ENCODE results near the gene FREM2. TPM values are rescaled to one million over a fixed set of nuclear protein-coding genes. Genes with fewer than 3 reads are reported as not detected.
A peak's percentile ranks its signal among the peaks of the same experiment; 100 is the strongest.

FREM2 gene
- total and polyA plus RNA-seq, 2 donors from 2014 or later, result 3.6 to 16.9 TPM

GRCh38 chr13:38804536-38804935 lies 117.7 kb downstream of the FREM2 start:
- H3K27me3 ChIP-seq (ENCODE audit: control insufficient read depth, insufficient read depth, low read length), result no peaks in the 10 kb centered on the region
- H3K36me3 ChIP-seq (ENCODE audit: control insufficient read depth in 2 of 3, insufficient read depth in 3 of 3, low read length in 3 of 3), result no peaks in the 10 kb centered on the region
- peaks cover 0 to 4% (median 0%) of the 10 kb centered on the region in 3 donors for H3K4me1 ChIP-seq (ENCODE audit: control insufficient read depth in 2 of 3, insufficient read depth in 2 of 3, low read depth in 1 of 3, low read length in 3 of 3)
- DNase-seq (no peak), FAIRE-seq (no peak)
- H3K9ac ChIP-seq (ENCODE audit: low read length in 3 of 3), result no peak overlapping the region
- peaks cover 0 to 4% (median 0%) of the 10 kb centered on the region in 3 donors for H3K9me3 ChIP-seq (ENCODE audit: control insufficient read depth in 2 of 3, insufficient read depth in 1 of 3, low read length in 3 of 3)
- peak overlapping the region; percentile 50 to 63 for H3K27ac ChIP-seq (ENCODE audit: low read depth in 2 of 2, low read length in 2 of 2)
- intact Hi-C loops (cut with DNase I), result no loop called here
- H3K4me3 ChIP-seq (ENCODE audit: low read length in 3 of 3), result peak overlapping the region in 2 of 3 donors; percentile 37
- TF ChIP-seq, protein P1, sequence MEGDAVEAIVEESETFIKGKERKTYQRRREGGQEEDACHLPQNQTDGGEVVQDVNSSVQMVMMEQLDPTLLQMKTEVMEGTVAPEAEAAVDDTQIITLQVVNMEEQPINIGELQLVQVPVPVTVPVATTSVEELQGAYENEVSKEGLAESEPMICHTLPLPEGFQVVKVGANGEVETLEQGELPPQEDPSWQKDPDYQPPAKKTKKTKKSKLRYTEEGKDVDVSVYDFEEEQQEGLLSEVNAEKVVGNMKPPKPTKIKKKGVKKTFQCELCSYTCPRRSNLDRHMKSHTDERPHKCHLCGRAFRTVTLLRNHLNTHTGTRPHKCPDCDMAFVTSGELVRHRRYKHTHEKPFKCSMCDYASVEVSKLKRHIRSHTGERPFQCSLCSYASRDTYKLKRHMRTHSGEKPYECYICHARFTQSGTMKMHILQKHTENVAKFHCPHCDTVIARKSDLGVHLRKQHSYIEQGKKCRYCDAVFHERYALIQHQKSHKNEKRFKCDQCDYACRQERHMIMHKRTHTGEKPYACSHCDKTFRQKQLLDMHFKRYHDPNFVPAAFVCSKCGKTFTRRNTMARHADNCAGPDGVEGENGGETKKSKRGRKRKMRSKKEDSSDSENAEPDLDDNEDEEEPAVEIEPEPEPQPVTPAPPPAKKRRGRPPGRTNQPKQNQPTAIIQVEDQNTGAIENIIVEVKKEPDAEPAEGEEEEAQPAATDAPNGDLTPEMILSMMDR (IDR thresholded peaks at IDR 0.05; ENCODE audit: borderline replicate concordance, extremely low read depth, insufficient read depth), result no peak

DNA sequence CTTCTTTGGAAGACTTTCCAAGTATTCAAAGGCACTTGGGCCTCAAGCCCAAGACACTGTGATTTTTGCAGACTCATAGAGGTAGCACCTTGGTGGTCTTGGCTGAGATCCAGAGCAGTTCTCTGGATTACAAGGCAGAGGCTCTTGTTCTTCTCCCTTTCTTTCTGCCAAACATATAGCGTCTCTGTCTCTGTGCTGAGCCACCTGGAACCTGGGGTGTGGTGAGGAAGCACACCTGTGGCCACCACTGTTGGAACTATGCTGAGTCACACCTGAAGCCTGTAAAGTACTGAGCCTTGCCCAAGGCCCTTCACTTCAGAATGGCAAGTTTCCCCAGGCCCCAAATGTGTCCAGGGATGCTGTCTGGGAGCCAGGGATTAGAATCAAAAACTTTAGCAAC lies 127.5 kb downstream of the FREM2 start:
- DNase-seq (no peak), FAIRE-seq (no peak)
- peaks cover 0 to 7% (median 0%) of the 10 kb centered on the region in 3 donors for H3K4me1 ChIP-seq (ENCODE audit: control insufficient read depth in 2 of 3, insufficient read depth in 2 of 3, low read depth in 1 of 3, low read length in 3 of 3)
- peaks cover 0 to 15% (median 0%) of the 10 kb centered on the region in 3 donors for H3K9me3 ChIP-seq (ENCODE audit: control insufficient read depth in 2 of 3, insufficient read depth in 1 of 3, low read length in 3 of 3)
- H3K9ac ChIP-seq (ENCODE audit: low read length in 3 of 3), result no peak overlapping the region
- TF ChIP-seq, protein P1 (IDR thresholded peaks at IDR 0.05; ENCODE audit: borderline replicate concordance, extremely low read depth, insufficient read depth), result no peak
- H3K36me3 ChIP-seq (ENCODE audit: control insufficient read depth in 2 of 3, insufficient read depth in 3 of 3, low read length in 3 of 3), result no peaks in the 10 kb centered on the region
- H3K27me3 ChIP-seq (ENCODE audit: control insufficient read depth, insufficient read depth, low read length), result no peaks in the 10 kb centered on the region
- intact Hi-C loops (cut with DNase I), result no loop called here
- H3K4me3 ChIP-seq (ENCODE audit: low read length in 3 of 3), result no peak overlapping the region
- no peak overlapping the region for H3K27ac ChIP-seq (ENCODE audit: low read depth in 2 of 2, low read length in 2 of 2)

- intact Hi-C loops (cut with DNase I), result no loop called here
- Histone ChIP-seq H3K4me1 (ENCODE audit: control insufficient read depth in 2 of 3, insufficient read depth in 2 of 3, low read depth in 1 of 3, low read length in 3 of 3) (peaks cover 0 to 7% (median 2%) of the 10 kb centered on the region in 3 donors), H3K9me3 (ENCODE audit: control insufficient read depth in 2 of 3, insufficient read depth in 1 of 3, low read length in 3 of 3) (no peaks in the 10 kb centered on the region), H3K36me3 (ENCODE audit: control insufficient read depth in 2 of 3, insufficient read depth in 3 of 3, low read length in 3 of 3) (no peaks in the 10 kb centered on the region), H3K9ac (ENCODE audit: low read length in 3 of 3) (no peak overlapping the region), H3K27me3 (ENCODE audit: control insufficient read depth, insufficient read depth, low read length) (no peaks in the 10 kb centered on the region), H3K4me3 (ENCODE audit: low read length in 3 of 3) (no peak overlapping the region), H3K27ac (ENCODE audit: low read depth in 2 of 2, low read length in 2 of 2) (no peak overlapping the region)
- FAIRE-seq (no peak), DNase-seq (peak in 3 of 5 donors; percentile 18 to 72 (median 47))
- TF ChIP-seq, protein P1 (IDR thresholded peaks at IDR 0.05; ENCODE audit: borderline replicate concordance, extremely low read depth, insufficient read depth), result no peak
Measured at GRCh38 chr13:38819053-38819452, 132.2 kb downstream of the FREM2 start.

- FAIRE-seq (no peak), DNase-seq (no peak)
- no peaks in the 10 kb centered on the region for H3K27me3 ChIP-seq (ENCODE audit: control insufficient read depth, insufficient read depth, low read length)
- H3K36me3 ChIP-seq (ENCODE audit: control insufficient read depth in 2 of 3, insufficient read depth in 3 of 3, low read length in 3 of 3), result no peaks in the 10 kb centered on the region
- no peaks in the 10 kb centered on the region for H3K9me3 ChIP-seq (ENCODE audit: control insufficient read depth in 2 of 3, insufficient read depth in 1 of 3, low read length in 3 of 3)
- H3K4me1 ChIP-seq (ENCODE audit: control insufficient read depth in 2 of 3, insufficient read depth in 2 of 3, low read depth in 1 of 3, low read length in 3 of 3), result peaks cover 0 to 7% (median 2%) of the 10 kb centered on the region in 3 donors
- intact Hi-C loops (cut with DNase I), result no loop called here
- H3K9ac ChIP-seq (ENCODE audit: low read length in 3 of 3), result no peak overlapping the region
- H3K27ac ChIP-seq (ENCODE audit: low read depth in 2 of 2, low read length in 2 of 2), result no peak overlapping the region
- H3K4me3 ChIP-seq (ENCODE audit: low read length in 3 of 3), result no peak overlapping the region
- TF ChIP-seq, protein P1 (IDR thresholded peaks at IDR 0.05; ENCODE audit: borderline replicate concordance, extremely low read depth, insufficient read depth), result no peak
Measured at GRCh38 chr13:38819596-38819995, 132.7 kb downstream of the FREM2 start.
